H1 (cell line): ENCODE results near the gene RBFOX1. TPM values are rescaled to one million over a fixed set of nuclear protein-coding genes. Genes with fewer than 3 reads are reported as not detected.

ENCODE experiments used
- CTCF ChIA-PET: fragments of 300-600 bp; sonication (Branson Sonifier 250); formaldehyde crosslinking; loops from one replicate; lab custom pipeline; 2021; ENCODE audit not compliant: partially characterized antibody; lab: Charles Lee
- POLR2A ChIA-PET: fragments of 300-600 bp; sonication (Branson Sonifier 250); formaldehyde crosslinking; loops from one replicate; lab custom pipeline; 2021; ENCODE audit warnings: inconsistent platforms; ENCODE audit not compliant: partially characterized antibody; lab: Charles Lee
- DNase-seq, 2 experiments: peaks; one replicate each; pipeline versions ENCODE4 v3.0.0 to v3.0.0-alpha.2; 2010 to 2022; ENCODE audit warnings: low spot score in 2 of 2, low read depth in 1 of 2, mixed read lengths in 1 of 2
- FAIRE-seq: peaks from 2 replicates; lab custom pipeline; 2011; peaks lifted over from hg19 to GRCh38; lab: Jason Lieb, UNC
- H2AFZ ChIP-seq: 2 replicates; pipeline ENCODE4 v1.8.1; 2012; ENCODE audit warnings: low read length, inconsistent platforms
- H2AK5ac ChIP-seq: 2 replicates; pipeline ENCODE4 v1.6.1; 2013; ENCODE audit warnings: low read depth, low read length
- H2BK120ac ChIP-seq: replicated peaks from 2 replicates; pipeline ENCODE3; 2013; ENCODE audit warnings: low read depth, low read length, inconsistent platforms
- H2BK12ac ChIP-seq: 2 replicates; pipeline ENCODE4 v1.6.1; 2013; ENCODE audit warnings: low read depth, low read length
- H2BK15ac ChIP-seq: 2 replicates; pipeline ENCODE4 v1.6.1; 2013; ENCODE audit warnings: low read length
- H2BK20ac ChIP-seq: 2 replicates; pipeline ENCODE4 v1.6.1; 2013; ENCODE audit warnings: low read length
- H2BK5ac ChIP-seq: 2 replicates; pipeline ENCODE4 v1.6.1; 2013; ENCODE audit warnings: low read depth, low read length
- H3K14ac ChIP-seq: 2 replicates; pipeline ENCODE4 v1.6.1; 2013; ENCODE audit warnings: inconsistent platforms; ENCODE audit not compliant: insufficient read length
- H3K18ac ChIP-seq: 2 replicates; pipeline ENCODE4 v1.6.1; 2013; ENCODE audit warnings: low read length; ENCODE audit errors: extremely low read depth
- H3K23ac ChIP-seq: 2 replicates; pipeline ENCODE4 v1.6.1; 2013; ENCODE audit warnings: inconsistent platforms; ENCODE audit not compliant: insufficient read length
- H3K23me2 ChIP-seq: 2 replicates; pipeline ENCODE4 v1.6.1; 2013; ENCODE audit warnings: low read depth, low read length
- H3K27ac ChIP-seq: 2 replicates; pipeline ENCODE4 v1.6.1; 2011; ENCODE audit warnings: low read depth, low read length, inconsistent platforms
- H3K27me3 ChIP-seq, 4 experiments: replicated peaks in 1 of 4; 1 replicate in 1 of 4; 2 replicates in 3 of 4; pipeline versions ENCODE4 v1.6.1 to v1.8.1; 2011 to 2013; ENCODE audit warnings: low read length in 3 of 4, mild to moderate bottlenecking in 3 of 4, inconsistent platforms in 2 of 4, mixed read lengths in 2 of 4, moderate library complexity in 1 of 4; ENCODE audit not compliant: control insufficient read depth in 3 of 4, insufficient read depth in 3 of 4; ENCODE audit errors: extremely low read depth in 1 of 4
- H3K36me3 ChIP-seq, 4 experiments: 2 replicates each; pipeline versions ENCODE4 v1.6.1 to v1.8.1; 2011 to 2013; ENCODE audit warnings: mild to moderate bottlenecking in 4 of 4, low read length in 3 of 4, moderate library complexity in 2 of 4, control low read depth in 1 of 4, inconsistent platforms in 1 of 4; ENCODE audit not compliant: insufficient read depth in 4 of 4, control insufficient read depth in 2 of 4
- H3K4ac ChIP-seq: replicated peaks from 2 replicates; pipeline ENCODE3; 2013; ENCODE audit warnings: low read length, low read depth, mixed read lengths, inconsistent platforms; ENCODE audit not compliant: insufficient read length
- H3K4me1 ChIP-seq, 4 experiments: replicated peaks in 1 of 4; 1 replicate in 1 of 4; 2 replicates in 3 of 4; pipeline versions ENCODE4 v1.6.1 to v1.8.1; 2011 to 2013; ENCODE audit warnings: low read length in 3 of 4, inconsistent platforms in 2 of 4, mixed read lengths in 1 of 4; ENCODE audit not compliant: insufficient read depth in 4 of 4, control insufficient read depth in 3 of 4
- H3K4me2 ChIP-seq, 2 experiments: 2 replicates each; pipeline versions ENCODE4 v1.6.1 to v1.8.1; 2011 to 2013; ENCODE audit warnings: low read depth in 2 of 2, low read length in 2 of 2, control low read depth in 1 of 2, inconsistent platforms in 1 of 2, mild to moderate bottlenecking in 1 of 2; ENCODE audit not compliant: insufficient read depth in 1 of 2
- H3K4me3 ChIP-seq, 4 experiments: fragments of 200-600, 300-600 bp in 1 of 4; sonication (generic), shearing (Covaris generic), sonication (Bioruptor Twin) in 1 of 4; 2 replicates each; pipeline versions ENCODE4 v1.5.1 to v1.8.1; 2011 to 2016; ENCODE audit warnings: low read length in 4 of 4, low read depth in 3 of 4, control low read depth in 2 of 4, inconsistent platforms in 2 of 4, mild to moderate bottlenecking in 2 of 4, mixed read lengths in 1 of 4, moderate library complexity in 1 of 4; ENCODE audit not compliant: insufficient read depth in 2 of 4; ENCODE audit errors: extremely low read depth in 1 of 4
- H3K56ac ChIP-seq: replicated peaks from 2 replicates; pipeline ENCODE3; 2013; ENCODE audit warnings: low read depth, mild to moderate bottlenecking, mixed read lengths, low read length, inconsistent platforms; ENCODE audit not compliant: insufficient read length
- H3K79me1 ChIP-seq: 2 replicates; pipeline ENCODE4 v1.6.1; 2013; ENCODE audit warnings: low read depth, low read length, control low read depth
- H3K79me2 ChIP-seq, 2 experiments: 2 replicates each; pipeline versions ENCODE4 v1.6.1 to v1.8.1; 2012 to 2013; ENCODE audit warnings: low read length in 2 of 2, mild to moderate bottlenecking in 2 of 2, inconsistent platforms in 1 of 2; ENCODE audit not compliant: insufficient read depth in 2 of 2, control insufficient read depth in 1 of 2
- H3K9ac ChIP-seq, 4 experiments: replicated peaks in 1 of 4; 1 replicate in 1 of 4; 2 replicates in 3 of 4; pipeline versions ENCODE4 v1.6.1 to v1.8.1; 2011 to 2013; ENCODE audit warnings: low read depth in 3 of 4, low read length in 3 of 4, control low read depth in 2 of 4, mild to moderate bottlenecking in 2 of 4, moderate library complexity in 2 of 4, inconsistent platforms in 1 of 4; ENCODE audit errors: extremely low read depth in 1 of 4
- H3K9me3 ChIP-seq, 2 experiments: 2 replicates each; pipeline versions ENCODE4 v1.6.1 to v1.8.1; 2012 to 2013; ENCODE audit warnings: mild to moderate bottlenecking in 2 of 2, moderate library complexity in 2 of 2, control low read depth in 1 of 2, inconsistent platforms in 1 of 2, low read depth in 1 of 2, low read length in 1 of 2, mixed read lengths in 1 of 2; ENCODE audit not compliant: insufficient read depth in 2 of 2
- H4K20me1 ChIP-seq, 2 experiments: replicated peaks in 1 of 2; 2 replicates each; pipeline versions ENCODE3 to v1.8.1; 2011 to 2013; ENCODE audit warnings: inconsistent platforms in 2 of 2, low read length in 2 of 2, mild to moderate bottlenecking in 1 of 2; ENCODE audit not compliant: insufficient read depth in 2 of 2, control insufficient read depth in 1 of 2
- H4K5ac ChIP-seq: 2 replicates; pipeline ENCODE4 v1.6.1; 2013; ENCODE audit warnings: low read length, low read depth, mixed read lengths, inconsistent platforms; ENCODE audit not compliant: insufficient read length
- H4K8ac ChIP-seq: 2 replicates; pipeline ENCODE4 v1.8.0; 2013; ENCODE audit warnings: mild to moderate bottlenecking, moderate library complexity, low read length, inconsistent platforms; ENCODE audit not compliant: insufficient read depth; ENCODE audit errors: extremely low read depth
- H4K91ac ChIP-seq: replicated peaks from 2 replicates; pipeline ENCODE3; 2013; ENCODE audit warnings: low read length, mixed read lengths, inconsistent platforms; ENCODE audit not compliant: insufficient read length
- CEBPB ChIP-seq: IDR thresholded peaks from 2 replicates; pipeline ENCODE4 v1.6.1; 2012; ENCODE audit warnings: low read depth, low read length
- CTBP2 ChIP-seq: IDR thresholded peaks from 2 replicates; pipeline ENCODE4 v1.7.0; 2011; ENCODE audit warnings: borderline replicate concordance, mild to moderate bottlenecking, moderate library complexity, mixed read lengths, low read length; ENCODE audit not compliant: insufficient read depth, insufficient read length
- FOSL1 ChIP-seq: IDR thresholded peaks from 2 replicates; pipeline ENCODE4 v1.6.1; 2011; ENCODE audit warnings: mild to moderate bottlenecking, low read depth, low read length, moderate library complexity; ENCODE audit not compliant: insufficient read depth
- HDAC6 ChIP-seq: IDR thresholded peaks from one replicate; pipeline ENCODE4 v1.7.1; 2012; ENCODE audit warnings: low read depth, mild to moderate bottlenecking, inconsistent platforms, low read length, moderate library complexity
- KDM1A ChIP-seq: fragments of 200-600, 300-600 bp; sonication (generic); IDR thresholded peaks from 2 replicates; pipeline ENCODE4 v1.7.1; 2016; ENCODE audit warnings: mild to moderate bottlenecking, low read length, borderline replicate concordance
- KDM4A ChIP-seq: IDR thresholded peaks from one replicate; pipeline ENCODE4 v1.7.1; 2012; ENCODE audit warnings: low read depth, mild to moderate bottlenecking, moderate library complexity, low read length, inconsistent platforms; ENCODE audit not compliant: severe bottlenecking
- NRF1 ChIP-seq: IDR thresholded peaks from 2 replicates; pipeline ENCODE4 v1.6.1; 2011; ENCODE audit warnings: mild to moderate bottlenecking, low read depth, low read length, improper control_type of control experiment
- RAD21 ChIP-seq, 2 experiments: IDR thresholded peaks in 1 of 2; conservative IDR thresholded peaks in 1 of 2; 2 replicates each; pipeline ENCODE4 v1.6.1; 2011; ENCODE audit warnings: low read depth in 2 of 2, low read length in 2 of 2, improper control_type of control experiment in 1 of 2, inconsistent platforms in 1 of 2, mild to moderate bottlenecking in 1 of 2, moderate library complexity in 1 of 2
- RFX5 ChIP-seq: IDR thresholded peaks from 2 replicates; pipeline ENCODE4 v1.6.1; 2011; ENCODE audit warnings: low read depth, low read length, improper control_type of control experiment, borderline replicate concordance
- RXRA ChIP-seq: IDR thresholded peaks from 2 replicates; pipeline ENCODE4 v1.6.1; 2011; ENCODE audit warnings: low read depth, mild to moderate bottlenecking, low read length, moderate library complexity; ENCODE audit not compliant: insufficient read depth
- SAP30 ChIP-seq: fragments of 300-600 bp; sonication (generic); IDR thresholded peaks from 2 replicates; pipeline ENCODE4 v1.7.1; 2012; ENCODE audit warnings: low read length, moderate library complexity, mild to moderate bottlenecking, inconsistent platforms; ENCODE audit not compliant: insufficient read depth, insufficient replicate concordance
- SIX5 ChIP-seq: IDR thresholded peaks from 2 replicates; pipeline ENCODE4 v1.6.1; 2011; ENCODE audit warnings: mild to moderate bottlenecking, low read depth, low read length
- SP4 ChIP-seq: IDR thresholded peaks from 2 replicates; pipeline ENCODE4 v1.6.1; 2012; ENCODE audit warnings: low read length, inconsistent platforms
- SRF ChIP-seq: IDR thresholded peaks from 2 replicates; pipeline ENCODE4 v1.6.1; 2011; ENCODE audit warnings: mild to moderate bottlenecking, low read depth, low read length, moderate library complexity
- TBP ChIP-seq: IDR thresholded peaks from 2 replicates; pipeline ENCODE4 v1.6.1; 2011; ENCODE audit warnings: low read depth, low read length, improper control_type of control experiment
- WGBS, 2 experiments: shearing (Covaris generic) in 1 of 2; methylation state at CpG; one replicate each; pipeline versions ENCODE4 v1.1.6 to v1.1.7; 2013 to 2015; ENCODE audit warnings: low lambda C conversion rate in 2 of 2, mixed read lengths in 2 of 2, inconsistent platforms in 1 of 2, low coverage in 1 of 2, missing lambda C conversion rate in 1 of 2; ENCODE audit not compliant: insufficient replicate concordance in 2 of 2, insufficient coverage in 1 of 2, insufficient read length in 1 of 2; ENCODE audit errors: extremely low coverage in 1 of 2, missing lambda C conversion rate in 1 of 2; 5-methylcytosine and 5-hydroxymethylcytosine counted together
- polyA plus RNA-seq, 7 experiments: library from polyadenylated mRNA; depleted of rRNA in 3 of 7; stranded (reverse) in 5 of 7; unstranded in 2 of 7; fragments of >200 nt in 5 of 7; fragments of 200-250 nt in 2 of 7; gene quantifications; 1 replicate in 5 of 7; 2 replicates in 1 of 7; 4 replicates in 1 of 7; pipeline versions ENCODE4 v1.2.1 to v1.2.3, GENCODE V29; 2011 to 2013; ENCODE audit warnings: missing spikeins in 2 of 7, mixed read lengths in 2 of 7
- total RNA-seq: library from RNA; stranded (reverse); fragmentation: NEBNext Ultra II Directional; extraction: Animal tissue kit (Norgen Biotek cat#: 25700); gene quantifications from 2 replicates; pipeline ENCODE4 v1.2.1, GENCODE V29; 2021

RBFOX1 gene
- total and polyA plus RNA-seq, 2 of the 8 experiments (the other 6 are each of a cell fraction or from before 2014, with no cell fraction given): 1.7 to 2.8 TPM

DNA sequence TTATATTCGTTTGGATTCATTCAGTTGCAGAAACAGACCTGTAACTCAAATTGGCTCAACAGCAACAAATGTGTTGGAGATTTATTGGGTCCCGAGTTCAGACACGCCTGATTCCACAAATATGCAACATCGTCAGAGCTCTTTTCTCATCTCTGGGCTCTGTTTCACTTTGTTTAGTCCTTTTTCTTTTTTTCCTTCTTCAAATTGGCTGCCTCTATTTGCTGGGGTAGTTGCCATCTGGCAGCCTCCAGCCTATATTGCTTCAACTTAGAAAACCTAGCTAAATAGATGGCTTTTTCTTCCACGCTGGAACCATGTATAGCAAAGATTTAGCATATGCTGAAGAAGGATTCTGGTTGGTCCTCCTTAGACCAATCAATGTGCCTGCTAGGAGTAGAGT lies 398.5 kb downstream of the RBFOX1 start:
- H2BK12ac ChIP-seq: no peak overlapping the region
- no peak for FAIRE-seq
- no peaks in the 10 kb centered on the region for H3K4me1 ChIP-seq
- ChIA-PET POLR2A (no interaction called here), CTCF (no interaction called here)
- H3K79me1 ChIP-seq: no peaks in the 10 kb centered on the region
- no peak overlapping the region for H2BK5ac ChIP-seq
- no peak overlapping the region for H3K23ac ChIP-seq
- no peak overlapping the region for H2AK5ac ChIP-seq
- no peaks in the 10 kb centered on the region for H3K23me2 ChIP-seq
- WGBS, 2 experiments: 97% methylated on average over 5 of the region's 5 CpGs; no CpG with 5 or more reads in 1 of the 2 experiments
- no peaks in the 10 kb centered on the region for H4K20me1 ChIP-seq
- no peak for DNase-seq
- H3K14ac ChIP-seq: no peak overlapping the region
- no peak overlapping the region for H4K91ac ChIP-seq
- no peak overlapping the region for H3K4me3 ChIP-seq
- no peak overlapping the region for H3K4ac ChIP-seq
- no peak overlapping the region for H4K5ac ChIP-seq
- H3K18ac ChIP-seq: no peak overlapping the region
- no peak overlapping the region for H2BK20ac ChIP-seq
- no peak overlapping the region for H3K56ac ChIP-seq
- no peak overlapping the region for H3K4me2 ChIP-seq
- H3K9me3 ChIP-seq: no peaks in the 10 kb centered on the region
- no peaks in the 10 kb centered on the region for H3K27me3 ChIP-seq
- no peak overlapping the region for H4K8ac ChIP-seq
- no peaks in the 10 kb centered on the region for H3K36me3 ChIP-seq
- H2BK120ac ChIP-seq: no peak overlapping the region
- no peak overlapping the region for H3K27ac ChIP-seq
- no peaks in the 10 kb centered on the region for H3K79me2 ChIP-seq
- H2BK15ac ChIP-seq: no peak overlapping the region
- H3K9ac ChIP-seq: no peak overlapping the region
- no peak overlapping the region for H2AFZ ChIP-seq
- TF ChIP-seq CEBPB (no peak), RAD21 (IDR thresholded peaks at IDR 0.05 in 1 of 2, conservative IDR thresholded peaks at IDR 0.05 in 1 of 2; ENCODE audit: low read depth in 2 of 2, low read length in 2 of 2) (no peak), NRF1 (no peak), SP4 (no peak), RXRA (no peak), FOSL1 (no peak), TBP (no peak), SAP30 (no peak), CTBP2 (no peak), HDAC6 (no peak), SIX5 (no peak), KDM1A (no peak), RFX5 (no peak), SRF (no peak), KDM4A (no peak)
